Loucy (cell line): ENCODE data around the gene BAX.
"Not testable (repeated sequence)": the region's sequence is repeated elsewhere in the genome, so short reads cannot be mapped to it uniquely, and the experiment has no call there.

Experiments used
- H2AFZ ChIP-seq: fragments of 200-600 bp; sonication (generic); 2 replicates; pipeline ENCODE4 v1.6.0; 2016; ENCODE audit warnings: antibody characterized with exemption, mild to moderate bottlenecking, low read length, moderate library complexity
- H3F3A ChIP-seq: fragments of 200-600 bp; 2 replicates; pipeline ENCODE4 v1.6.0; 2016; ENCODE audit warnings: antibody characterized with exemption, low read depth, mild to moderate bottlenecking
- H3K27me3 ChIP-seq: fragments of 200-600 bp; sonication (generic); 2 replicates; pipeline ENCODE4 v1.6.1; 2014; ENCODE audit warnings: low read length, mild to moderate bottlenecking; ENCODE audit not compliant: insufficient read depth, poor library complexity, severe bottlenecking
- H3K36me3 ChIP-seq: fragments of 200-600 bp; sonication (generic); 2 replicates; pipeline ENCODE4 v1.6.1; 2016; ENCODE audit warnings: low read length; ENCODE audit not compliant: insufficient read depth
- H3K4me1 ChIP-seq: fragments of 200-600 bp; sonication (generic); 2 replicates; pipeline ENCODE4 v1.5.1; 2014; ENCODE audit warnings: low read length, mild to moderate bottlenecking; ENCODE audit not compliant: insufficient read depth, poor library complexity, severe bottlenecking
- H3K4me2 ChIP-seq: fragments of 200-600 bp; sonication (generic); 2 replicates; pipeline ENCODE4 v1.6.0; 2014; ENCODE audit warnings: antibody characterized with exemption, low read length, low read depth, mild to moderate bottlenecking; ENCODE audit not compliant: poor library complexity, severe bottlenecking
- H3K4me3 ChIP-seq: fragments of 200-600 bp; sonication (generic); 2 replicates; pipeline ENCODE4 v1.5.1; 2014; ENCODE audit warnings: low read length, mild to moderate bottlenecking, mixed read lengths; ENCODE audit not compliant: poor library complexity, severe bottlenecking
- H3K79me2 ChIP-seq: fragments of 200-600 bp; sonication (generic); 2 replicates; pipeline ENCODE4 v1.6.1; 2014; ENCODE audit warnings: low read length; ENCODE audit not compliant: insufficient read depth
- H3K9ac ChIP-seq: fragments of 200-600 bp; sonication (generic); 2 replicates; pipeline ENCODE4 v1.6.0; 2014; ENCODE audit warnings: mild to moderate bottlenecking, low read depth, low read length, moderate library complexity; ENCODE audit not compliant: poor library complexity, severe bottlenecking
- H3K9me2 ChIP-seq: fragments of 200-600 bp; sonication (generic); replicated peaks from 2 replicates; pipeline ENCODE4 v1.6.1; 2016; ENCODE audit warnings: low read depth, low read length, mixed read lengths
- H3K9me3 ChIP-seq: fragments of 200-600 bp; sonication (generic); 2 replicates; pipeline ENCODE4 v1.6.1; 2014; ENCODE audit warnings: mild to moderate bottlenecking, antibody characterized with exemption, low read length, low read depth; ENCODE audit not compliant: insufficient read depth
- H4K20me1 ChIP-seq: fragments of 200-600 bp; sonication (generic); 2 replicates; pipeline ENCODE4 v1.6.0; 2014; ENCODE audit warnings: antibody characterized with exemption, low read length, mild to moderate bottlenecking; ENCODE audit not compliant: insufficient read depth, poor library complexity, severe bottlenecking
- EZH2phosphoT487 ChIP-seq: fragments of 200-600 bp; IDR thresholded peaks from 2 replicates; pipeline ENCODE4 v1.6.1; 2018; ENCODE audit warnings: antibody characterized with exemption, mild to moderate bottlenecking, moderate library complexity, borderline replicate concordance
- TF ChIP-seq, protein P1 (sequence below): fragments of 200-600 bp; sonication (generic); conservative IDR thresholded peaks from 2 replicates; pipeline ENCODE4 v1.5.1; 2014; ENCODE audit warnings: mild to moderate bottlenecking, antibody characterized with exemption, low read length

BAX gene

DNA sequence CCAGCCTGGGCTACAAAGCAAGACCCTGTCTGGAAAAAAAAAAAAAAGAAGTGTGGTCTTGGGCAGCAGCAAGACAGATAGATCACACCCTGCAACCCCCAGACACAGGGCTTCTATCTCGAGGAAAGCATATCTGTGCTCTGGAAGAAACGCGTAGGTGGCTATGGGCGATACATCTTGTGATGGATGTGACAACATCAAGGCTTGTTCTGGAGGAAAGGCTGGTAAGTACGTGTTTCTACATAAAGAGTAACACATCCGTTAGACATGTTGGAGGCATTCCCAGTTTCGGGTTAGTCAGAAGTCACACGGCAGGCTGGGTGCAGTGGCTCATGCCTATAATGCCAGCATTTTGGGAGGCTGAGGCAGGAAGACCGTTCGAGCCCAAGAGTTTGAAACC is 27.8 kb upstream of the BAX start:
- TF ChIP-seq, protein P1, sequence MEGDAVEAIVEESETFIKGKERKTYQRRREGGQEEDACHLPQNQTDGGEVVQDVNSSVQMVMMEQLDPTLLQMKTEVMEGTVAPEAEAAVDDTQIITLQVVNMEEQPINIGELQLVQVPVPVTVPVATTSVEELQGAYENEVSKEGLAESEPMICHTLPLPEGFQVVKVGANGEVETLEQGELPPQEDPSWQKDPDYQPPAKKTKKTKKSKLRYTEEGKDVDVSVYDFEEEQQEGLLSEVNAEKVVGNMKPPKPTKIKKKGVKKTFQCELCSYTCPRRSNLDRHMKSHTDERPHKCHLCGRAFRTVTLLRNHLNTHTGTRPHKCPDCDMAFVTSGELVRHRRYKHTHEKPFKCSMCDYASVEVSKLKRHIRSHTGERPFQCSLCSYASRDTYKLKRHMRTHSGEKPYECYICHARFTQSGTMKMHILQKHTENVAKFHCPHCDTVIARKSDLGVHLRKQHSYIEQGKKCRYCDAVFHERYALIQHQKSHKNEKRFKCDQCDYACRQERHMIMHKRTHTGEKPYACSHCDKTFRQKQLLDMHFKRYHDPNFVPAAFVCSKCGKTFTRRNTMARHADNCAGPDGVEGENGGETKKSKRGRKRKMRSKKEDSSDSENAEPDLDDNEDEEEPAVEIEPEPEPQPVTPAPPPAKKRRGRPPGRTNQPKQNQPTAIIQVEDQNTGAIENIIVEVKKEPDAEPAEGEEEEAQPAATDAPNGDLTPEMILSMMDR: no peak
- Histone ChIP-seq H4K20me1 (no peaks in the 10 kb centered on the region), H2AFZ (no peak overlapping the region), H3K9ac (no peak overlapping the region), H3K9me3 (no peaks in the 10 kb centered on the region), H3K79me2 (no peaks in the 10 kb centered on the region), H3K4me2 (no peak overlapping the region), H3K4me1 (no peaks in the 10 kb centered on the region), H3K9me2 (no peaks in the 10 kb centered on the region), H3K36me3 (no peaks in the 10 kb centered on the region), H3F3A (no peaks in the 10 kb centered on the region), H3K27me3 (no peaks in the 10 kb centered on the region), H3K4me3 (no peak overlapping the region)

DNA sequence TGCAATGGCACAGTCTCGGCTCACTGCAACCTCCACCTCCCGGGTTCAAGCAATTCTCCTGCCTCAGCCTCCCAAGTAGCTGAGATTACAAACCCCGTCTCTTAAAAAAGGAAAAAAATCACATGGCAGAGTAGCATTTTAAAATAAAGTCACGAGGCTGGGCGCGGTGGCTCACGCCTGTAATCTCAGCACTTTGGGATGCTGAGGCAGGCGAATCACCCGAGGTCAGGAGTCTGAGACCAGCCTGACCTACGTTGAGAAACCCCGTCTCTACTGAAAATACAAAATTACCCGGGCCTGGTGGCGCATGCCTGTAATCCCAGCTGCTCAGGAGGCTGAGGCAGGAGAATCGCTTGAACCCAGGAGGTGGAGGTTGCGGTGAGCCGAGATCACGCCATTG is 27.0 kb upstream of the BAX start:
- not testable (repeated sequence) for H3K79me2 ChIP-seq, H3K36me3 ChIP-seq, H4K20me1 ChIP-seq, H3K27me3 ChIP-seq, H2AFZ ChIP-seq, H3K4me2 ChIP-seq, H3K9me3 ChIP-seq, H3K9me2 ChIP-seq, H3K4me3 ChIP-seq, H3F3A ChIP-seq, H3K9ac ChIP-seq, H3K4me1 ChIP-seq

DNA sequence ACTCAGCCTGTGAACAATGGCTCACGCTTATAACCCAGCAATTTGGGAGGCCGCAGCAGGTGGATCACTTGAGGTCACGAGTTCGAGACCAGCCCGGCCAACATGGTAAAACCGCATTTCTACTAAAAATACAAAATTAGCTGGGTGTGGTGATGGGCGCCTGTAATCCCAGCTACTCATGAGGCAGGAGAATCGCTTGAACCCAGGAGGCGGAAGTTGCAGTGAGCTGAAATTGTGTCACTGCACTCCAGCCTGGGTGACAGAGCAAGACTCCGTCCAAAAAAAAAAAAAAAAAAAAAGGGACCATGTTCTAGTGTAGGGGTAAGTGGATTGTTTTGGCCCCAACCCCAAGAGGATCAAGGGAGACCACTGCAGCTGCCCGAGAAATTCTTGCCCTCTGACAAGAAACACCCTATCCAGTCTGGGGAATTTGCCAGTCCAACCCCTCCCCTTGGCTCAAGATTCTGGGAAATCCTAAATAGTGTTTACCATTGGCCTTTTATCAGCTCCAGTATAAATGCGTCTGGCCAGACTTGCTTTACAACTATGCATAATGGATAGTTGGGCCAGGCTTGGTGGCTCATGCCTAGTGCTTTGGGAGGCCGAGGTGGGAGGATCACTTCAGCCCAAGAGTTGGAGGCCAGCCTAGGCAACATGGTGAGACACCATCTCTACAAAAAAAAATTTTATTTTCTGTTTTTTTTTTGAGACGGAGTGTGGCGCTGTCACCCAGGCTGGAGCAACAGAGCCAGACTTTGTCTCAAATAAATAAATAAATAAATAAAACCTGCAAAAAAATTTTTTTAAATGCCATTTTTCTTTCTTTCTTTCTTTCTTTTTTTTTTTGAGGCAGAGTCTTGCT is 26.3 kb upstream of the BAX start:
- Histone ChIP-seq H3K9me2 (no peaks in the 10 kb centered on the region), H3K9me3 (no peaks in the 10 kb centered on the region), H4K20me1 (no peaks in the 10 kb centered on the region), H2AFZ (no peak overlapping the region), H3K27me3 (no peaks in the 10 kb centered on the region), H3K36me3 (no peaks in the 10 kb centered on the region), H3K4me2 (no peak overlapping the region), H3F3A (no peaks in the 10 kb centered on the region), H3K9ac (no peak overlapping the region), H3K79me2 (no peaks in the 10 kb centered on the region), H3K4me1 (peaks cover 3% of the 10 kb centered on the region), H3K4me3 (no peak overlapping the region)
- TF ChIP-seq, protein P1: no peak
- no peak for TF ChIP-seq EZH2phosphoT487

DNA sequence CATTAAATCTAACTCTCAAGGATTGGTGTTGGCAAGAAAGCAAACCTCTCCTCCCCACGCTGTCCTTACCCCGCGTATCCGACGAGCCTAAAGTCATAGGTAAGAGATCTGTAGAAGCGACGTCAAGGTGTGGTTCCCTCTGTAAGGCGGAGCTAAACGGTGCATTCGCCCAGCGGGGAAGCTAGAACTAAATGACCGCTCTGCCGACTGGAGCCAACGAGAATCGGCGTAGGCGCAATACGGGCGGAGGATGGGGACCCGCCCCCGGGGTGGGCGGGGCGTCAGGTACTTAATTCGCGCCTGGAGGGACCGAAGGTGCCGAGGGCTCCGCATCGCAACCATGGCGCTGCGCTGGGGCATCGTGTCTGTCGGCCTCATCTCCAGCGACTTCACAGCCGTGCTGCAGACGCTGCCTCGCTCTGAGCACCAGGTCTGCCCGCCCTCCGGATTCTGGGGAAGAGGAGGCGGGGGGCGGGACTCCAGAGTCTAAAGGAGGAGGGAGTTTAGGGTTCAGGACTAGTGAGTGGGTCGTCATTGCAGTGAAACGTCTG is 21.2 kb upstream of the BAX start, which contains the start of gene DHDH:
Gene DHDH (plus strand): TSS at position 318 of the 551 bp plus-strand sequence. CDS start 23 bp downstream, at position 341.
- no peaks in the 10 kb centered on the region for H3F3A ChIP-seq
- peaks cover 10% of the 10 kb centered on the region for H3K4me1 ChIP-seq
- H3K4me2 ChIP-seq: peak within 1 kb of the TSS; percentile 82
- H3K79me2 ChIP-seq: no peaks in the 10 kb centered on the region
- peak within 1 kb of the TSS; percentile 71 for H3K4me3 ChIP-seq
- H3K36me3 ChIP-seq: no peaks in the 10 kb centered on the region
- H3K27me3 ChIP-seq: no peaks in the 10 kb centered on the region
- H4K20me1 ChIP-seq: no peaks in the 10 kb centered on the region
- TF ChIP-seq, protein P1: no peak
- TF ChIP-seq EZH2phosphoT487: no peak
- peak within 1 kb of the TSS; percentile 38 for H3K9ac ChIP-seq
- no peaks in the 10 kb centered on the region for H3K9me3 ChIP-seq
- H2AFZ ChIP-seq: peak within 1 kb of the TSS; percentile 96
- no peaks in the 10 kb centered on the region for H3K9me2 ChIP-seq
